ENCODE results near the gene NEBL.

The NEBL gene

GRCh38 chr10:20769481-20769880 lies 127.6 kb downstream of the NEBL start:
- DNase-seq, result no peak

GRCh38 chr10:20768843-20769242 lies 128.3 kb downstream of the NEBL start:
- DNase-seq, result no peak

- no peak for DNase-seq
Observed at GRCh38 chr10:20767028-20767427, 130.1 kb downstream of the NEBL start.

- DNase-seq, result no peak
Observed at GRCh38 chr10:20765066-20765465, 132.0 kb downstream of the NEBL start.

- DNase-seq, result no peak
Observed at GRCh38 chr10:20760460-20760859, 136.7 kb downstream of the NEBL start.

- DNase-seq, result no peak
Observed at GRCh38 chr10:20748551-20748950, 148.6 kb downstream of the NEBL start.

GRCh38 chr10:20747782-20748181 lies 149.3 kb downstream of the NEBL start:
- no peak for DNase-seq

GRCh38 chr10:20746856-20747255 lies 150.3 kb downstream of the NEBL start:
- DNase-seq, result no peak

GRCh38 chr10:20745556-20746375 lies 151.3 kb downstream of the NEBL start:
- DNase-seq, result no peak

- DNase-seq, result no peak
Observed at GRCh38 chr10:20744821-20745220, 152.3 kb downstream of the NEBL start.

- DNase-seq, result no peak
Observed at GRCh38 chr10:20743942-20744341, 153.2 kb downstream of the NEBL start.

- DNase-seq, result no peak
Observed at GRCh38 chr10:20742737-20743541, 154.2 kb downstream of the NEBL start.

GRCh38 chr10:20740120-20740519 lies 157.0 kb downstream of the NEBL start:
- DNase-seq, result no peak

GRCh38 chr10:20737107-20737506 lies 160.0 kb downstream of the NEBL start:
- no peak for DNase-seq
